HepG2 (cell line): ENCODE data around the gene PRR33. TPM values are rescaled to one million over a fixed set of nuclear protein-coding genes. Genes with fewer than 3 reads are reported as not detected.

Experiments
- ATAC-seq: fragments of 200-7000 bp; cut with Tn5 transposase; 3 replicates; pipeline ENCODE4 v1.9.1; 2020; ENCODE audit warnings: mild to moderate bottlenecking, moderate library complexity
- BruUV-seq: library from RNA; stranded (reverse); fragments of 400-500 nt; replicated peaks from 2 replicates; lab custom pipeline; 2021; lab: Mats Ljungman, UMichigan
- CTCF ChIA-PET: fragments of 300-600 bp; formaldehyde crosslinking; extraction: SDS; loops from one replicate; lab custom pipeline; 2021; ENCODE audit warnings: low total read pairs, inconsistent platforms, low intra/inter-chr PET ratio; lab: Yijun Ruan, JAX
- POLR2A ChIA-PET: fragments of 350-600 bp; sonication (Branson Sonifier 250); formaldehyde crosslinking; loops from one replicate; lab custom pipeline; 2020; ENCODE audit warnings: antibody characterized with exemption, inconsistent platforms; lab: Yijun Ruan, JAX
- DNase-seq: peaks from one replicate; pipeline ENCODE4 v3.0.0-alpha.2; 2015; ENCODE audit warnings: low spot score
- FAIRE-seq: peaks from 3 replicates; lab custom pipeline; 2011; peaks lifted over from hg19 to GRCh38; lab: Jason Lieb, UNC
- H2AFZ ChIP-seq: one replicate; pipeline ENCODE4 v1.6.1; 2011; ENCODE audit warnings: low read length, inconsistent platforms
- H3K27ac ChIP-seq: fragments of 300-600 bp; 3 replicates; pipeline ENCODE4 v1.8.0; 2011; ENCODE audit warnings: mixed run types, mild to moderate bottlenecking, mixed read lengths, low read length, inconsistent platforms; ENCODE audit not compliant: insufficient read depth; ENCODE audit errors: extremely low read length
- H3K27me3 ChIP-seq, 2 experiments: fragments of 200-600 bp in 1 of 2; 2 replicates in 1 of 2; 3 replicates in 1 of 2; pipeline versions ENCODE4 v1.6.0 to v1.8.0; 2011; ENCODE audit warnings: low read length in 2 of 2, mild to moderate bottlenecking in 2 of 2, moderate library complexity in 2 of 2, inconsistent platforms in 1 of 2; ENCODE audit not compliant: insufficient read depth in 2 of 2, control insufficient read depth in 1 of 2
- H3K36me3 ChIP-seq, 2 experiments: fragments of 200-600 bp in 1 of 2; replicated peaks in 1 of 2; 2 replicates in 1 of 2; 3 replicates in 1 of 2; pipeline versions ENCODE4 v1.5.1 to v1.8.0; 2011; ENCODE audit warnings: low read length in 2 of 2, inconsistent platforms in 1 of 2; ENCODE audit not compliant: insufficient read depth in 2 of 2, control insufficient read depth in 1 of 2
- H3K4me1 ChIP-seq: 2 replicates; pipeline ENCODE4 v1.5.1; 2012; ENCODE audit warnings: low read length, inconsistent platforms; ENCODE audit not compliant: insufficient read depth
- H3K4me2 ChIP-seq: 2 replicates; pipeline ENCODE4 v1.6.0; 2011; ENCODE audit warnings: low read depth, low read length, inconsistent platforms
- H3K4me3 ChIP-seq, 3 experiments: fragments of 200-600 bp in 1 of 3; sonication (generic), shearing (Covaris generic) in 1 of 3; replicated peaks in 1 of 3; 2 replicates each; pipeline ENCODE4 v1.5.1; 2011 to 2016; ENCODE audit warnings: low read length in 3 of 3, inconsistent platforms in 2 of 3, low read depth in 2 of 3, mild to moderate bottlenecking in 2 of 3, control low read depth in 1 of 3, mixed read lengths in 1 of 3; ENCODE audit not compliant: insufficient read depth in 1 of 3
- H3K79me2 ChIP-seq: one replicate; pipeline ENCODE4 v1.6.1; 2011; ENCODE audit warnings: low read length, inconsistent platforms; ENCODE audit not compliant: insufficient read depth
- H3K9ac ChIP-seq: 2 replicates; pipeline ENCODE4 v1.6.0; 2011; ENCODE audit warnings: mild to moderate bottlenecking, low read depth, low read length, inconsistent platforms; ENCODE audit not compliant: insufficient read depth
- H3K9me3 ChIP-seq: 2 replicates; pipeline ENCODE4 v1.5.1; 2012; ENCODE audit warnings: mild to moderate bottlenecking, low read length
- H4K20me1 ChIP-seq: 2 replicates; pipeline ENCODE4 v1.6.0; 2011; ENCODE audit warnings: inconsistent platforms, mild to moderate bottlenecking, low read length, moderate library complexity; ENCODE audit not compliant: insufficient read depth
- FOXA3 ChIP-seq: IDR thresholded peaks from 2 replicates; pipeline ENCODE4 v1.6.1; 2016; ENCODE audit warnings: missing genetic modification reagents, missing compliant biosample characterization
- FUBP1 ChIP-seq: sonication (generic); formaldehyde crosslinking; IDR thresholded peaks from 2 replicates; pipeline ENCODE4 v1.5.1; 2020; ENCODE audit warnings: missing genetic modification reagents, mild to moderate bottlenecking, borderline replicate concordance
- KMT2A ChIP-seq: sonication (generic); formaldehyde crosslinking; IDR thresholded peaks from 2 replicates; pipeline ENCODE4 v1.4.0; 2020; ENCODE audit warnings: missing genetic modification reagents
- NFYB ChIP-seq: sonication (generic); formaldehyde crosslinking; IDR thresholded peaks from 2 replicates; pipeline ENCODE4 v1.4.0; 2020; ENCODE audit warnings: missing genetic modification reagents
- RBM22 ChIP-seq: fragments of 200-400 bp; formaldehyde crosslinking; optimal IDR thresholded peaks from 2 replicates; pipeline ENCODE3; 2017; ENCODE audit warnings: mild to moderate bottlenecking, low read length, moderate library complexity
- SP2 ChIP-seq: sonication (generic); formaldehyde crosslinking; IDR thresholded peaks from 2 replicates; pipeline ENCODE4 v1.5.1; 2020; ENCODE audit warnings: mild to moderate bottlenecking, missing genetic modification reagents
- TGIF2 ChIP-seq: IDR thresholded peaks from 2 replicates; pipeline ENCODE4 v1.6.1; 2016; ENCODE audit warnings: control low read depth, missing compliant biosample characterization
- ZNF333 ChIP-seq: sonication (generic); formaldehyde crosslinking; IDR thresholded peaks from 2 replicates; pipeline ENCODE4 v1.4.0; 2020; ENCODE audit warnings: mild to moderate bottlenecking, missing genetic modification reagents, borderline replicate concordance
- ZNF567 ChIP-seq: sonication (generic); formaldehyde crosslinking; IDR thresholded peaks from 2 replicates; pipeline ENCODE4 v1.8.1; 2023; ENCODE audit warnings: mild to moderate bottlenecking, missing genetic modification reagents, borderline replicate concordance
- ZNF772 ChIP-seq: sonication (generic); formaldehyde crosslinking; IDR thresholded peaks from 2 replicates; pipeline ENCODE4 v1.5.0; 2020; ENCODE audit warnings: mild to moderate bottlenecking, missing genetic modification reagents
- ZNF790 ChIP-seq: sonication (generic); formaldehyde crosslinking; IDR thresholded peaks from 2 replicates; pipeline ENCODE4 v1.8.0; 2022; ENCODE audit warnings: missing genetic modification reagents, mild to moderate bottlenecking, borderline replicate concordance
- WGBS: methylation state at CpG from one replicate; pipeline ENCODE4 v1.1.6; 2017; ENCODE audit warnings: low lambda C conversion rate; 5-methylcytosine and 5-hydroxymethylcytosine counted together
- in situ Hi-C: cut with HindIII; loops from 2 replicates; pipeline ENCODE4 v1.10.0; 2017; ENCODE audit warnings: low pct_unique_long_range_greater_than_20kb; ENCODE audit not compliant: extremely low pct_ligation_motif_present
- intact Hi-C: fragments of 100-400 bp; cut with micrococcal nuclease; formaldehyde crosslinking; loops from one replicate; pipeline ENCODE4 v1.10.0; 2022; ENCODE audit not compliant: unreplicated experiment
- polyA plus RNA-seq, 8 experiments: library from polyadenylated mRNA; depleted of rRNA in 3 of 8; stranded (reverse) in 7 of 8; unstranded in 1 of 8; fragments of >200 nt; fragmentation: Illumina TruSeq in 4 of 8; extraction: Trizol in 4 of 8; gene quantifications; 2 replicates each; pipeline versions ENCODE4 v1.2.1 to v1.2.3, GENCODE V29; 2011 to 2016; ENCODE audit warnings: low read depth in 4 of 8, missing spikeins in 1 of 8, mixed read lengths in 1 of 8; ENCODE audit not compliant: insufficient read depth in 1 of 8
- total RNA-seq, 5 experiments: library from RNA; depleted of rRNA; stranded (reverse); fragments of >200 nt; fragmentation: Illumina TruSeq; extraction: Trizol; gene quantifications; 2 replicates each; pipeline ENCODE4 v1.2.3, GENCODE V29; 2016; ENCODE audit warnings: low read depth in 1 of 5
- TF ChIP-seq, protein P1 (sequence below): sonication (generic); formaldehyde crosslinking; IDR thresholded peaks from 2 replicates; pipeline ENCODE4 v1.5.1; 2020; ENCODE audit warnings: mild to moderate bottlenecking, missing genetic modification reagents, borderline replicate concordance
- TF ChIP-seq, protein P2 (sequence below): sonication (generic); formaldehyde crosslinking; IDR thresholded peaks from 2 replicates; pipeline ENCODE4 v1.8.1; 2023; ENCODE audit warnings: missing genetic modification reagents, inconsistent platforms, borderline replicate concordance
- TF ChIP-seq, protein P3 (sequence below): sonication (generic); formaldehyde crosslinking; IDR thresholded peaks from 2 replicates; pipeline ENCODE4 v1.8.0; 2022; ENCODE audit warnings: missing genetic modification reagents, mild to moderate bottlenecking, borderline replicate concordance

PRR33 gene
- total and polyA plus RNA-seq, 2 of the 13 experiments (the other 11 are each of a cell fraction or from before 2014, with no cell fraction given): not detected

- H3K4me2 ChIP-seq: no peak within 1 kb of the TSS
- intact Hi-C loops: no loop called here
- CTCF ChIA-PET: no interaction called here
- TF ChIP-seq ZNF333 (CRISPR knock-in tag) (no peak), ZNF772 (no peak), ZNF567 (CRISPR knock-in tag) (no peak), SP2 (no peak), TGIF2 (CRISPR knock-in tag) (no peak), ZNF790 (CRISPR knock-in tag) (no peak), FUBP1 (no peak), RBM22 (no peak), NFYB (CRISPR knock-in tag) (no peak), FOXA3 (CRISPR knock-in tag) (no peak), KMT2A (CRISPR knock-in tag) (no peak)
- TF ChIP-seq, protein P1, sequence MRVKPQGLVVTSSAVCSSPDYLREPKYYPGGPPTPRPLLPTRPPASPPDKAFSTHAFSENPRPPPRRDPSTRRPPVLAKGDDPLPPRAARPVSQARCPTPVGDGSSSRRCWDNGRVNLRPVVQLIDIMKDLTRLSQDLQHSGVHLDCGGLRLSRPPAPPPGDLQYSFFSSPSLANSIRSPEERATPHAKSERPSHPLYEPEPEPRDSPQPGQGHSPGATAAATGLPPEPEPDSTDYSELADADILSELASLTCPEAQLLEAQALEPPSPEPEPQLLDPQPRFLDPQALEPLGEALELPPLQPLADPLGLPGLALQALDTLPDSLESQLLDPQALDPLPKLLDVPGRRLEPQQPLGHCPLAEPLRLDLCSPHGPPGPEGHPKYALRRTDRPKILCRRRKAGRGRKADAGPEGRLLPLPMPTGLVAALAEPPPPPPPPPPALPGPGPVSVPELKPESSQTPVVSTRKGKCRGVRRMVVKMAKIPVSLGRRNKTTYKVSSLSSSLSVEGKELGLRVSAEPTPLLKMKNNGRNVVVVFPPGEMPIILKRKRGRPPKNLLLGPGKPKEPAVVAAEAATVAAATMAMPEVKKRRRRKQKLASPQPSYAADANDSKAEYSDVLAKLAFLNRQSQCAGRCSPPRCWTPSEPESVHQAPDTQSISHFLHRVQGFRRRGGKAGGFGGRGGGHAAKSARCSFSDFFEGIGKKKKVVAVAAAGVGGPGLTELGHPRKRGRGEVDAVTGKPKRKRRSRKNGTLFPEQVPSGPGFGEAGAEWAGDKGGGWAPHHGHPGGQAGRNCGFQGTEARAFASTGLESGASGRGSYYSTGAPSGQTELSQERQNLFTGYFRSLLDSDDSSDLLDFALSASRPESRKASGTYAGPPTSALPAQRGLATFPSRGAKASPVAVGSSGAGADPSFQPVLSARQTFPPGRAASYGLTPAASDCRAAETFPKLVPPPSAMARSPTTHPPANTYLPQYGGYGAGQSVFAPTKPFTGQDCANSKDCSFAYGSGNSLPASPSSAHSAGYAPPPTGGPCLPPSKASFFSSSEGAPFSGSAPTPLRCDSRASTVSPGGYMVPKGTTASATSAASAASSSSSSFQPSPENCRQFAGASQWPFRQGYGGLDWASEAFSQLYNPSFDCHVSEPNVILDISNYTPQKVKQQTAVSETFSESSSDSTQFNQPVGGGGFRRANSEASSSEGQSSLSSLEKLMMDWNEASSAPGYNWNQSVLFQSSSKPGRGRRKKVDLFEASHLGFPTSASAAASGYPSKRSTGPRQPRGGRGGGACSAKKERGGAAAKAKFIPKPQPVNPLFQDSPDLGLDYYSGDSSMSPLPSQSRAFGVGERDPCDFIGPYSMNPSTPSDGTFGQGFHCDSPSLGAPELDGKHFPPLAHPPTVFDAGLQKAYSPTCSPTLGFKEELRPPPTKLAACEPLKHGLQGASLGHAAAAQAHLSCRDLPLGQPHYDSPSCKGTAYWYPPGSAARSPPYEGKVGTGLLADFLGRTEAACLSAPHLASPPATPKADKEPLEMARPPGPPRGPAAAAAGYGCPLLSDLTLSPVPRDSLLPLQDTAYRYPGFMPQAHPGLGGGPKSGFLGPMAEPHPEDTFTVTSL (CRISPR knock-in tag): no peak
- TF ChIP-seq, protein P2, sequence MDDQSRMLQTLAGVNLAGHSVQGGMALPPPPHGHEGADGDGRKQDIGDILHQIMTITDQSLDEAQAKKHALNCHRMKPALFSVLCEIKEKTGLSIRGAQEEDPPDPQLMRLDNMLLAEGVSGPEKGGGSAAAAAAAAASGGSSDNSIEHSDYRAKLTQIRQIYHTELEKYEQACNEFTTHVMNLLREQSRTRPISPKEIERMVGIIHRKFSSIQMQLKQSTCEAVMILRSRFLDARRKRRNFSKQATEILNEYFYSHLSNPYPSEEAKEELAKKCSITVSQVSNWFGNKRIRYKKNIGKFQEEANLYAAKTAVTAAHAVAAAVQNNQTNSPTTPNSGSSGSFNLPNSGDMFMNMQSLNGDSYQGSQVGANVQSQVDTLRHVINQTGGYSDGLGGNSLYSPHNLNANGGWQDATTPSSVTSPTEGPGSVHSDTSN (CRISPR knock-in tag): no peak
- TF ChIP-seq, protein P3, sequence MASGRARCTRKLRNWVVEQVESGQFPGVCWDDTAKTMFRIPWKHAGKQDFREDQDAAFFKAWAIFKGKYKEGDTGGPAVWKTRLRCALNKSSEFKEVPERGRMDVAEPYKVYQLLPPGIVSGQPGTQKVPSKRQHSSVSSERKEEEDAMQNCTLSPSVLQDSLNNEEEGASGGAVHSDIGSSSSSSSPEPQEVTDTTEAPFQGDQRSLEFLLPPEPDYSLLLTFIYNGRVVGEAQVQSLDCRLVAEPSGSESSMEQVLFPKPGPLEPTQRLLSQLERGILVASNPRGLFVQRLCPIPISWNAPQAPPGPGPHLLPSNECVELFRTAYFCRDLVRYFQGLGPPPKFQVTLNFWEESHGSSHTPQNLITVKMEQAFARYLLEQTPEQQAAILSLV (CRISPR knock-in tag): no peak
These were observed 27.9 kb upstream of the PRR33 start, which contains the start of gene TNNT3 for GRCh38 chr11:1919391-1920127. TNNT3 (plus strand) TSS chr11:1919703; CDS start chr11:1922875, 3,172 bp downstream.

More at GRCh38 chr11:1919391-1920127, 27.9 kb upstream of the PRR33 start, which contains the start of gene TNNT3:
- H3K9me3 ChIP-seq: no peaks in the 10 kb centered on the region
- no peaks in the 10 kb centered on the region for H3K79me2 ChIP-seq
- no TSS peak for BruUV-seq
- peaks cover 22 to 60% of the 10 kb centered on the region in 2 experiments for H3K27me3 ChIP-seq
- FAIRE-seq (no peak), DNase-seq (no peak), ATAC-seq (no peak)
- H3K9ac ChIP-seq: no peak within 1 kb of the TSS
- H3K4me3 ChIP-seq: no peak within 1 kb of the TSS
- H4K20me1 ChIP-seq: no peaks in the 10 kb centered on the region
- in situ Hi-C loops: no loop called here
- POLR2A ChIA-PET: no interaction called here
- no peak within 1 kb of the TSS for H3K27ac ChIP-seq
- H2AFZ ChIP-seq: no peak within 1 kb of the TSS
- H3K4me1 ChIP-seq: no peaks in the 10 kb centered on the region
- H3K36me3 ChIP-seq: no peaks in the 10 kb centered on the region
- WGBS: 39% methylated on average over 17 of the region's 31 CpGs
